Mononuclear cell (primary cell): ENCODE measurements around the gene SORCS2. TPM values are rescaled to one million over a fixed set of nuclear protein-coding genes. Genes with fewer than 3 reads are reported as not detected.

Experiments
- H3K27me3 ChIP-seq: 2 replicates; pipeline ENCODE4 v1.6.0; 2011; ENCODE audit warnings: low read length, control low read depth; ENCODE audit not compliant: insufficient read depth
- H3K4me1 ChIP-seq: 2 replicates; pipeline ENCODE4 v1.5.1; 2011; ENCODE audit warnings: mild to moderate bottlenecking, low read length, control low read depth; ENCODE audit not compliant: insufficient read depth
- H3K4me3 ChIP-seq: 2 replicates; pipeline ENCODE4 v1.5.1; 2011; ENCODE audit warnings: mild to moderate bottlenecking, low read length, moderate library complexity
- H3K9me3 ChIP-seq: 2 replicates; pipeline ENCODE4 v1.5.1; 2011; ENCODE audit warnings: low read depth, mild to moderate bottlenecking, control low read depth, low read length
- total RNA-seq: library from RNA; depleted of rRNA; stranded (reverse); fragments of >200 nt; gene quantifications from one replicate; pipeline ENCODE4 v1.2.3, GENCODE V29; 2012

SORCS2 gene
- total RNA-seq, 1 donor: 0.10 TPM

DNA sequence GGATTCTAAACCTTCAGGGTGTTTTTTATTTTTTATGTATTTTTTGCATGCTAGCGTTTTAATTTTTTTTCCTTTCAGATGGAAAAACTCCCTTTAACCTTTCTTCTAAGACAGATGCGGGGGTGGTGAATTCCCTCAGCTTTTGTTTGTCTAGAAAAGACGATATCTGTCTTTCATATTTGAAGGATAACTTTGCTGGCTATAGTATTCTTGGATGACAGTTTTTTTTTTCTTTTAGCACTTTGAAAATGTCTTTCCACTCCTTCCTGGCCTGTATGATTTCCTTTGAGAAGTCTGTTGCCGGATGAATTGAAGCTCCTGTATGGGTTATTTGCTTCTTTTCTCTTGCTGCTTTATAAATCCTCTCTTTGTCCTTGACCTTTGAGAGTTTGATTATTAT is 215.8 kb downstream of the SORCS2 start:
- no peak overlapping the region for H3K4me3 ChIP-seq
- peaks cover 3% of the 10 kb centered on the region for H3K27me3 ChIP-seq
- H3K4me1 ChIP-seq: no peaks in the 10 kb centered on the region
- peaks cover 7% of the 10 kb centered on the region for H3K9me3 ChIP-seq

DNA sequence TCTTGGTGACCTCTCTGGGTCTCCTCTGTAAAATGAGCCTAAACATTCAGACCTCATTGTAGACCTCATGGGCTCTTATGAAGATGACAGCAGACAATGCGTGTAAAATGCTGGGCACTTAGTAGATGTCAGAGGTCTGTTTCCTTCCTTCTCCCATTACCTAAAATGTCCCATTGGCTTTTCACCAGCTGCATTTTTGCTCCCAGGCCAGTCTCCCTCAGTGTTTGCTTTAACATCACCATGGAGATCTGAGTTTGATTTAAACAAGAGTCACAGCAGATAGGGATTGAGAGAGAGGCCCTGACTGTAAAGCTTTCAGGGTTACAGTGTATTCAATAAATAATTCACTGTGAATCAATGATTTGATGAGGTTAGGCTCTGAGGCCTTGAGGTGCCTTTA is 218.1 kb downstream of the SORCS2 start:
- Histone ChIP-seq H3K4me3 (no peak overlapping the region), H3K27me3 (peaks cover 3% of the 10 kb centered on the region), H3K4me1 (no peaks in the 10 kb centered on the region), H3K9me3 (peaks cover 7% of the 10 kb centered on the region)

DNA sequence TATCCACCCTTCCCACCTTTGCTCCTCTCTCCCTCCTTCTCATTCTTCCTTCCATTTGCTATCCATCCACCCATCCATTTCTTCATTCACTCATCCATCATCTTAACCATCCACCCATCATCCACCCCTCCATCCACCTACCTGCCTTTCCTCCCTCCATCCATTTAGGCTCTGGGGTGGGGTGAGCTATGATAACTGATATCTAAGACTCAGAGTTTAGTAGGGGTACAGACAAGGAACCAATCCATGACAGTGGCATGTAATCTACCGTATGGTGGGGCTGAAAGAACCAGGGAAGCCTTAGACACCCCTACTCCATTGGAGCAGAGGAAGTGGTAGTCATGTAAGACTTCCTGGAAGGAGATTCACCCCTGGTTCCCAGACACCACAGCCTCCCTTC is 219.2 kb downstream of the SORCS2 start:
- Histone ChIP-seq H3K9me3 (peaks cover 7% of the 10 kb centered on the region), H3K27me3 (no peaks in the 10 kb centered on the region), H3K4me3 (no peak overlapping the region), H3K4me1 (no peaks in the 10 kb centered on the region)

DNA sequence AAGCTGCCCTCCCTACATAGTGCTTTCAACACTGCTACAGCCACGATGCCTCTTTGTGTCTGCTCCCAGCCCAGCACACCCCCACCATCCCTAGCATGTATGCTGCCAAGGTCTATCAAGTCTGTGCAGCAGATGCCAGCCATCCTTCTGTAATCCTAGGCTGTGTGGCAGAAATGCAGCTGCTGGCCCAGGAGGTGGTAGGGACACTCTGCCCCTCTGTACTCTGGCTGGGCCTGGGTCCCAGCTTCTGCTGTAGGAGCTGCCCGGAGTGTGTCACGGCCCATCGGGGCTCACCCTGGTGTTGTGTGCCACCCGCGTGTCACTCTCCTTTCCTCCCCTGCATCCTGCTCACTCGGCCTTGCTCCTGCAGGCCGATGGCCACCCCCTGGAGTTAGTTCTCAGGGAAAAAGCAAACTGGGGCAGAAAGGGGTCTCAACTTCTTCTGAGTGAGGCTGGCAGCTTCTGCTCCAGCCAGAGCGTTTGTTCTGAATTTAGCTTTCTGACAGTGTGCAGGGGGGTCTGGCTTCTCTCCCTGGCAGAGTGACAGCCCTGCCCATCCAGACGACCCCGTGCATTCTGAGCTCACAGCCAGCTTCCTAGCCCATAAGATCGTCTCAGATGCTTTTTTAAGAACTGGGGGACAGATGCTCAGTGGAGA is 219.7 kb downstream of the SORCS2 start:
- Histone ChIP-seq H3K27me3 (no peaks in the 10 kb centered on the region), H3K4me3 (no peak overlapping the region), H3K9me3 (peaks cover 7% of the 10 kb centered on the region), H3K4me1 (no peaks in the 10 kb centered on the region)

DNA sequence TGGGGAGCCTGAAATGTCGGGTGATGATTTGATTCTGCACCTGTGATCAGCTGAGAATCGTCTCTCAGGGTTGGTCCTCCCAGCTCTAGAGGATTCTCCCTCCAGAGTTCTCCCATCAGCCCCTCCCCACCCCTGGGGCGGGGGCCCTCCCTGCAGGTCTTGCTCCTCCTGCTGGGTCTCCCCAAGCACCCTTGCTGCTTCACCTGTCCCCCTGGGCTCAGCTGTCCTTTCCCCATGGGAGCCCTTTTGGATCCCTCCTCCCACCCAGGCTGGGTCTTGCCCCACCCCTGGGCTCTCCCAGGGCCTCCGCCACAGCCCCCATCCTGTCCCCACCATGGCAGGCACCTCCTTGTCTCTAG is 220.2 kb downstream of the SORCS2 start:
- Histone ChIP-seq H3K9me3 (peaks cover 7% of the 10 kb centered on the region), H3K27me3 (no peaks in the 10 kb centered on the region), H3K4me3 (no peak overlapping the region), H3K4me1 (no peaks in the 10 kb centered on the region)

DNA sequence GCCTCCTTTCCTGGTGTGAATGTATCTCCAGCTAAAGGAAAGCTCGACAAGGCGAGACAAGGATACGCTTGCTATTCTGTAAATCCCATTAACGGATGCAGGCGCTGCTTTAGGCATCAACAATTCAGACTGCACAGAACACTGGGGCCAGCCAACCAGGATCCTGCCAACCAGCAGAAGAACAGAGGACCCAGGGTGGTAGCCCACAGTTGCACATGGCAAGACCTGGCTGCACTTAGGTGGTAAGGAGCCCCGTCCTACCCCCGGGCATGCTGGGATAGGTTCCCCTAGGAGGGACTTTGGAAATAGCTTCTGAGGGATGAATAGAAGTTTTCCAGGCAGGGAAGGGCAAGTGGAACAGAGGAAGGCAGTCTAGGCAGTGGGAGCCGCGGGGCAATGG is 221.7 kb downstream of the SORCS2 start:
- no peak overlapping the region for H3K4me3 ChIP-seq
- H3K9me3 ChIP-seq: no peaks in the 10 kb centered on the region
- H3K4me1 ChIP-seq: no peaks in the 10 kb centered on the region
- no peaks in the 10 kb centered on the region for H3K27me3 ChIP-seq

DNA sequence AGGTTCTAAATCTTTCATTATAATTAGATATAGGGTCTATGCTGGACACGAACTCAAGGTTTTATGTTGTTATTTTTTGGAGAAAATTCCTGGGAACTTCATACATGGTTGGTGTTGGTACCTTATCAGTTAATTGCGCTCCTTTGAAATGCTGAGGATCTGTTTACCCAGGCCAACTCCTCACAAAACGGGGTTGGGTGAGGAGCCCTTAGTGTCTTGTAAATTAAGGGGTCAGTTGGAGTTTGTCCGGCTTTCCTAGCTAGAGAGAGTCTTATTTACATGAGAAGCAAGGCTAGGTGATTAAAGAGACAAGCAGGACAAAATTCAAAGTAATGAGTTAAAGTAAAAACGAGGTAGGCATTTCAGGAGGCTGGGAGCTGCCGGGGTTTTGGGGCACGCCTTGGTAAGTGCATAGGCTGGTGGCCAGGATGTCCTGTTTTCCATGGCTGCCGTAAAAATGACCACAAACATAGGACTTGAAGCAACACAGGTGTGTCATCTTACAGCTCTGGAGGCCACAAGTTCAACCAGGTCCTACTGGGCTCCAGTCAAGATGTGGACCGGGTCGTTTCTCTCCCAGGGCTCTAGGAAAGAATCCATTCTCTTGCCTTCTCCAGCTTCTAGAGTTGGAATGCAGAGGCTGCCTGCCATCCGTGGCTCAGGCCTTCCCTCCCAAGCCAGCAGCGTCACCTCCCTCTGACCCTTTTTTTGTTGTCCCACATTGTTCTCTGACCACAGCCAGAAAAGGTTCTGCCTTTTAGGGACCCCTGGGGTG is 222.6 kb downstream of the SORCS2 start:
- no peaks in the 10 kb centered on the region for H3K27me3 ChIP-seq
- no peaks in the 10 kb centered on the region for H3K4me1 ChIP-seq
- H3K4me3 ChIP-seq: no peak overlapping the region
- no peaks in the 10 kb centered on the region for H3K9me3 ChIP-seq

DNA sequence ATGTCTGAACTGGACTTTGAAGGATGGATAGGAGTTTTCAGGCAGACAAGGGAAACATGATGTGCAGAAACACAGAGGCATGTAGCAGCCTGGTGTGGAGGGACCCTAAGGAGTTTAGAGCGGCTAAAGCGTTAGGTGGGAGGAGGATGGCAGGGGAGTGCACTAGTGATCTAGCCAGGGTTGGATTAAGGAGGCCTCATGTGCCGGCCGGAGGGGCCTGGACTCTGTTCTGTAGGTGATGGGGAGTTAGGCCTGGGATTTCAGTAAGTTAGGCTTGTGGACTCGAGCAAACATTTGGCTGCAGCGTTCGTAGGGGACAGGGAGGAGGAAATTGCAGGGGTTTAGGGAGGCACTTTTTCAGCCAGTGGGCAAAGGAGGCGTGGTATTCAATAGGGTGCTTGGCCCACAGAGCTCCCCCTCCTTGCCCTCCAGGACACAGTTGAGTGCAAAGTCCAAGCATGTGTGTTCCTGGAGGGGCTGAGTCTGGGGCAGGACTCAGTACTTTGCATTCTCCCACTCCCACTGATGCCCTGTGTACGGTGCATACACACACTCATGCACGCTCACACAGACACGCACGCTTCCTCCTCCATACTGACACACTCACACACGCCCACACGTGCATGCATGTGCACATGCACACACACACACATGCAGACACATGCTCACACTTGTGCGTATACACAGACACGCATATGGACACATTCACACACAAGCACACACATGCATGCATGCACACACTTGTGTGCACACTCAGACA is 223.8 kb downstream of the SORCS2 start:
- Histone ChIP-seq H3K4me1 (no peaks in the 10 kb centered on the region), H3K4me3 (no peak overlapping the region), H3K9me3 (no peaks in the 10 kb centered on the region), H3K27me3 (no peaks in the 10 kb centered on the region)

DNA sequence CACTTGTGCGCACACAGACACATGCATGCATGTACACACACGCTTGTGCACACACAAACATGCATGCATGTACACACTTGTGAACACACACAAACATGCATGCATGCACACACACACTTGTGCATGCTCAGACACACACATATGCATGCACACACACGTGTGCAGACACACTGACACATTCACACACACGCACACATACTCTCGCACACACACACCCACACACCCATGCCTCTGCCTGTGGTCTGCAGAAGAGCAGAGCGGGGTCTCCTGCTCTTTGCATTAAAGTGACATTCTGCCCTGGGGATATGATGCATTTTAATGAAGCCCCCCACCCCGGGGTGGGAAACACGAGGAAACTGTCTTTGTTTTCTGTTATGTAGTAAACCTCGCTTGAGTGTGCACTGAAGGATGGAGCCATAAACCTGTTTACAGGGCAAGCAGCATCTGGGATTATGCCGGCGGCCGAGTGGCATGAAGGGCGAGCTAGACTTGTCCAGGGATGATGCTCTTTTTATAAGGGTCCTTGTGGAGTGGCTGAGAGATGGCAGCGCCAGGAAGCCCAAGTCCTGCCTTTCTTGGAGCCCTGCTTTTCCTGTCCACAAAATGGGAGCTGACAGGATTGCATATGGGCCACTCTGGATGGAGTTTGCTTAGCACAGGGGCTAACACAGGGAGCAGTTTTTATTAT is 224.6 kb downstream of the SORCS2 start:
- Histone ChIP-seq H3K4me3 (no peak overlapping the region), H3K27me3 (no peaks in the 10 kb centered on the region), H3K9me3 (no peaks in the 10 kb centered on the region), H3K4me1 (no peaks in the 10 kb centered on the region)

DNA sequence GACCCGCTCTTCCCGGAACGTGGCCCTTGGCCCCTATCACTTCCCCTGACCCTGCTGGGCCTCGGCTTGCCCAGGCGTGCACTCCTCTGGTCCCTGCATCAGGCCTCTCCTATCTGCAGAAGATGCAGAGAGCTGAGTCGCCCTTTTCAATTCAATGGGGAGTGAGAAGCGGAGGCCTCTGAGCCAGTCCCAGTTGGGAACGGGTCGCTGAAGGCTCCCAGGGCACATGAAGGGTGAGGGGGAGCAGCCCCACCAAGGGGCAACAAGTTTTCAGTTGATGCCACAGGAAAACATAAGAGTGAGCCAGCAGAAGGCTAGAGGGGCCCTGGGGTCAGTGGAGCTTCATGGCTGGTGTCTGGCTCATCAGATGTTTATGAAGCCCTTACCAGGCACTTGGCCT is 225.3 kb downstream of the SORCS2 start:
- Histone ChIP-seq H3K4me3 (no peak overlapping the region), H3K27me3 (no peaks in the 10 kb centered on the region), H3K4me1 (no peaks in the 10 kb centered on the region), H3K9me3 (no peaks in the 10 kb centered on the region)

DNA sequence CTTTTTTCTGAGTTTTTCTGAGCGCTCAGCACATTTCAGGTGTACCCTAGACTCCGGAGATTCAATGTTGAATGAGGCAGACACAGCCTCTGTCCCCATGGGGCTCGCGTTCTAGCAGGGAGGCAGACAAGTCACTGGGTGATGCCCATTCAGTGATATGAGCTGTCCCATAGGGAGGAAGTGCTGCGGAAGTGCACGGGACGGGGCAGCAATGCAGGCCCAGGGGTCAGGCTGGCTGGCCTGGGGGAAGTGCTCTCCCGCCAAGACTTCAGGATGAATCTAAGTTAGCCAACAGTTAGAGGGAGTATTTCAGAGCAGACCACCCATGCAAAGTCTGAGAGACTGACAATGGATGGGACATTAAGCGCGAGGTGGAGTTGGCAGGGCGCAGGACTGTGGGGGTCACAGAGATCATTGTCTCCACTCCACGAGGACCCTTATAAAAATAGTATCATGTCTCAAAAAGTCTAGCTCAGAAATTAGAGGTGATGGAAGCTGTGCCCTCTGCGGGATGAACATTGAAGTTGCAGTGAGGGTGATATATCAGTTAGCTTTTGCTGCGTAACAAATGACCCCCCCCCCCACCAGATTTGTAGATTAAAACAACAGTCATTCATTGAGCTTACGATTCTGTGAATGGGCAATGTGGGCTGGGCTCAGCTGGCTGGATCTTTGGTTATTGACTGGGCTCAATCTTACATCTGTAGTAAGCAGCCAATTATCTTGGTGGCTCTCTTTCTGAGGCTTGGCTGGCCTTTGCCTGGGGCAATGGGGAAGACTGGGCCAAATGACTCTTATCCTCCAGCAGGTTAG is 226.0 kb downstream of the SORCS2 start:
- no peaks in the 10 kb centered on the region for H3K9me3 ChIP-seq
- H3K4me1 ChIP-seq: no peaks in the 10 kb centered on the region
- H3K4me3 ChIP-seq: no peak overlapping the region
- no peaks in the 10 kb centered on the region for H3K27me3 ChIP-seq

DNA sequence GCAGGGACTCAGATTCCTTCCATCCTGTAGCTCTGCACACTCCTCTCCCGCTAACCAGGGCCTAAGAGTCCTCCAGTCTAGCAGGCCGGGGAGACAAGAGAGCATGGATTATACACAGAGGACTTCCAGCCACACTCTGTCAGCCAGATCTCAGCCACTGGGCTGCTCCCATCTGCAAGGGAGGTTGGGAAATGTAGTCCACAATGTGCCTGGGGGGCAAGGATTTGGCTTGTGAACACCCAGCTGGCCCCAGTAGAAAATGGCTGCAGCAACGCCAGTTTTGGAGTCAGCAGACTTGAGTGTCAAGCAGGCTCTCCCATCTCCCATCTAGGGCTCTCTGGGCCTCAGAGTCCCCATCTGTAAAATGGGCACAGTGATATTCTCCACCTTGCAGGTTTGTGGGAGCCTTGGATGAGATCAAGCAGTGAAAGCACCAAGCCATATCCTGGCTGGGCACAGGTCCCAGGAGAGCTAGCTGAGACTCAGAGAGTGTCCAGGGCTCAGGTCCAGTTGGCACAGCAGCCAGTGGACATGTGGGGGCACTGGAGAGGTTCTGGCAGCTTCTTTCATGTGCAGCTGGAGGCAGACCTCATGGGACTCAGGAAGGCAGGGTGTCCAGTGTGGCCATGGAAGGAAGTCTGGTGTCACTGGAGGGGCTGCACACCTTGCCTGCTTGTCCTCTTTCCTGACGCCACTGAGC is 227.8 kb downstream of the SORCS2 start:
- H3K27me3 ChIP-seq: no peaks in the 10 kb centered on the region
- H3K4me1 ChIP-seq: no peaks in the 10 kb centered on the region
- no peaks in the 10 kb centered on the region for H3K9me3 ChIP-seq
- no peak overlapping the region for H3K4me3 ChIP-seq

DNA sequence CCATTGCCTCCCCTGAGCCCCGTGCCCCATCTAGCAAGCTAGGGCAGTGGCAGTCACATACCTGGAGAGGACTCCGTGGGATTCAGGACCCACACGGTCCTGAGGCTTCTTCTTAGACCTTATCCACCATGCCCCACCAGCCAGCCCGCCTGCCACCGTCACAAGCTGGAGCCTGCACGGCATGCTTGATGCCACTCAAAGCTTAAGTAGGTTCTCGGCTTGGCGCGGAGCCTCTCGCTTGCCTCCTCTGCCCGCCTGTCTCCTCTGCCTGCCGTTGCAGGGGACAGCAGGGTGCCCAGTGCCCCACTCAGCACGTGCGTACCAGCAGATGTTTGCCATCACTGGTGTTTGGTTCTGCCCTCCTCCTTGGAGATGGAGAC is 228.3 kb downstream of the SORCS2 start:
- Histone ChIP-seq H3K27me3 (no peaks in the 10 kb centered on the region), H3K4me3 (no peak overlapping the region), H3K4me1 (no peaks in the 10 kb centered on the region), H3K9me3 (no peaks in the 10 kb centered on the region)
